Transverse colon (tissue), 4 donors: ENCODE data around the gene CYSRT1. TPM values are rescaled to one million over a fixed set of nuclear protein-coding genes. Genes with fewer than 3 reads are reported as not detected.

Experiments used
- DNase-seq: peaks from one replicate; pipeline ENCODE4 v3.0.0-alpha.2; 2019
- H3K27ac ChIP-seq, 4 donors: fragments of 200-600 bp; sonication (generic); 2 replicates each; pipeline ENCODE4 v1.5.1; 2016 to 2018; ENCODE audit warnings: inconsistent platforms in 4 of 4
- H3K27me3 ChIP-seq: fragments of 200-600 bp; sonication (generic); 2 replicates; pipeline ENCODE4 v1.5.1; 2017; ENCODE audit warnings: inconsistent platforms
- H3K36me3 ChIP-seq, 4 donors: fragments of 200-600 bp; sonication (generic); 2 replicates each; pipeline ENCODE4 v1.5.1; 2017 to 2019; ENCODE audit warnings: inconsistent platforms in 4 of 4
- H3K4me1 ChIP-seq, 4 donors: fragments of 200-600 bp; sonication (generic); 2 replicates each; pipeline ENCODE4 v1.5.1; 2017 to 2020; ENCODE audit warnings: inconsistent platforms in 4 of 4
- H3K4me3 ChIP-seq, 4 donors: fragments of 200-600 bp; sonication (generic); 1 replicate in 1 of 4; 2 replicates in 3 of 4; pipeline versions ENCODE4 v1.5.1 to v1.6.1; 2017 to 2019; ENCODE audit warnings: inconsistent platforms in 4 of 4
- H3K9me3 ChIP-seq, 2 donors: fragments of 200-600 bp; sonication (generic); 2 replicates each; pipeline ENCODE4 v1.5.1; 2017 to 2019; ENCODE audit warnings: inconsistent platforms in 2 of 2
- CTCF ChIP-seq, 5 experiments: fragments of 200-600 bp in 3 of 5; fragments of 450-650 bp in 2 of 5; sonication (generic) in 3 of 5; IDR thresholded peaks; 1 replicate in 2 of 5; 2 replicates in 3 of 5; pipeline ENCODE4 v1.5.1; 2016 to 2017; ENCODE audit warnings: antibody characterized with exemption in 5 of 5, inconsistent platforms in 3 of 5, mild to moderate bottlenecking in 2 of 5, moderate library complexity in 1 of 5
- EP300 ChIP-seq: sonication (generic); formaldehyde crosslinking; IDR thresholded peaks from one replicate; pipeline ENCODE4 v1.6.1; 2017; ENCODE audit warnings: antibody characterized with exemption, low read depth
- POLR2A ChIP-seq: fragments of 450-650 bp; IDR thresholded peaks from one replicate; pipeline ENCODE4 v1.6.1; 2016; ENCODE audit warnings: antibody characterized with exemption, mild to moderate bottlenecking, moderate library complexity
- POLR2AphosphoS5 ChIP-seq, 3 donors: sonication (generic); formaldehyde crosslinking; IDR thresholded peaks; one replicate each; pipeline ENCODE4 v1.6.1; 2016; ENCODE audit warnings: antibody characterized with exemption in 3 of 3
- WGBS, 2 donors: methylation state at CpG; one replicate each; pipeline ENCODE4 v1.1.5; 2018; ENCODE audit warnings: low coverage in 1 of 2; 5-methylcytosine and 5-hydroxymethylcytosine counted together
- in situ Hi-C, 4 donors: fragments of 200-750 bp; cut with MboI; loops; one replicate each; pipeline versions ENCODE4 v1.15.0 to v1.15.1; 2017; ENCODE audit warnings: low sequenced_read_pairs in 3 of 4, low pct_ligation_motif_present in 1 of 4, low pct_unique_long_range_greater_than_20kb in 1 of 4
- intact Hi-C: fragments of 100-400 bp; cut with DNase I; formaldehyde crosslinking; loops from one replicate; pipeline ENCODE4 v1.15.1; 2023; ENCODE audit warnings: low total_unique reads
- total RNA-seq, 4 donors: library from RNA; depleted of rRNA; stranded (reverse); fragments of >200 nt; gene quantifications; one replicate each; pipeline ENCODE4 v1.1.0, GENCODE V29; 2016

The CYSRT1 gene
- total RNA-seq, 4 donors from 2014 or later: not detected

GRCh38 chr9:137212520-137212919 lies 12.5 kb upstream of the CYSRT1 start:
- Histone ChIP-seq H3K4me3 (no peak overlapping the region), H3K27ac (no peak overlapping the region), H3K4me1 (peaks cover 0 to 10% (median 8%) of the 10 kb centered on the region in 4 donors), H3K27me3 (no peaks in the 10 kb centered on the region), H3K9me3 (no peaks in the 10 kb centered on the region), H3K36me3 (no peaks in the 10 kb centered on the region)
- in situ Hi-C loops: loop anchor here in 1 of 4 donors (25.0 kb wide), 1 partner anchor 100 kb away; the partner anchor contains the start of gene DPP7
- WGBS, 2 donors: 75% methylated on average over 21 of the region's 21 CpGs; no CpG with 5 or more reads in 1 of the 2 donors
- no peak for DNase-seq
- intact Hi-C loops: no loop called here
- TF ChIP-seq POLR2AphosphoS5 (IDR thresholded peaks at IDR 0.05): no peak
- no peak for TF ChIP-seq POLR2A
- TF ChIP-seq EP300: no peak
- no peak for TF ChIP-seq CTCF (IDR thresholded peaks at IDR 0.05)

DNA sequence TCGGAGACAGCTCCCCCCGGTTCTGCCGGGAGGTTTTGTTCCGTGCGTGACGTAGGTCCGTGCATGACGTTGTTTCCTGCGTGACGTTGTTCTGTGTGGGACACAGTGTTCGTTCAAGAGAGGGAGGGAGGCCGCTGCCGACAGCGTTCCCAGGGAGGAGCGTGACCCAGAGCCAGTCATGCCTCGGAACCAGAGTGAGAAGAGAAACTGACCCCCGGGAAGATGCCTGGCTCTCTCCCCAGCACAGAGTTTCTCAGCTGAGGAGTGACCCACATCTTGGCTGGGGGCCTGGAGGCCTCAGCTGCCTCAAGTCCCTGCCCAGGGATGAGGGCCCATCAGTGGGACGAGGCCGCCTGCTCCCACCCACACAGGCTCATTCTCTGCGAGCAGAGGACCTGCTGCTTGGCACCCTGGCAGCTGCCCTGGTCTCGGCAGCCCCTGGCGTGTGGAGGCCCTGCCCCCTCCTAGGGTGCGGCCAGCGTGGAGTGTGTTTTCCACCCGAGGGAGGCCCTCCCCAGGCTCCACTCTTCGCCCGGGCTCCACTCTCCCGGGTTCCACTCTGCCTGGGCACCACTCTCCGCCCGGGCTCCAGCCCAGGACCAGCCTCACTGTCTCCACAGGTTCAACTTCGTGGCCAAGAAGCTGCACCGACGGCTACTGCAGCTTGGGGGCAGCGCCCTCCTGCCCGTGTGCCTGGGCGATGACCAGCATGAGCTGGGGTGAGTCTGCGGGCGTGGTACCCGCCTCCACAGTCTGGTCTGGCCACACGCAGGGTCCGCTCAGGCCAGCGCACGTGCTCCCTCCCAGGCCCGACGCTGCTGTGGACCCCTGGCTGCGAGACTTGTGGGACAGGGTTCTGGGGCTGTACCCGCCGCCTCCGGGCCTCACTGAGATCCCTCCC lies 11.6 kb upstream of the CYSRT1 start:
- TF ChIP-seq POLR2AphosphoS5 (IDR thresholded peaks at IDR 0.05): no peak
- peak in 1 of 5 experiments; percentile 10 for TF ChIP-seq CTCF (IDR thresholded peaks at IDR 0.05)
- no peak for TF ChIP-seq EP300
- TF ChIP-seq POLR2A: no peak
- no peak for DNase-seq
- Histone ChIP-seq H3K27me3 (no peaks in the 10 kb centered on the region), H3K9me3 (no peaks in the 10 kb centered on the region), H3K36me3 (no peaks in the 10 kb centered on the region), H3K4me1 (peaks cover 0 to 19% (median 16%) of the 10 kb centered on the region in 4 donors), H3K27ac (no peak overlapping the region), H3K4me3 (no peak overlapping the region)
- 88% methylated on average over 49 of the region's 49 CpGs; no CpG with 5 or more reads in 1 of the 2 donors for WGBS, 2 donors
- in situ Hi-C loops (loop anchor here in 1 of 4 donors (25.0 kb wide), 1 partner anchor 101 kb away; the partner anchor contains the start of gene DPP7), intact Hi-C loops (no loop called here)

DNA sequence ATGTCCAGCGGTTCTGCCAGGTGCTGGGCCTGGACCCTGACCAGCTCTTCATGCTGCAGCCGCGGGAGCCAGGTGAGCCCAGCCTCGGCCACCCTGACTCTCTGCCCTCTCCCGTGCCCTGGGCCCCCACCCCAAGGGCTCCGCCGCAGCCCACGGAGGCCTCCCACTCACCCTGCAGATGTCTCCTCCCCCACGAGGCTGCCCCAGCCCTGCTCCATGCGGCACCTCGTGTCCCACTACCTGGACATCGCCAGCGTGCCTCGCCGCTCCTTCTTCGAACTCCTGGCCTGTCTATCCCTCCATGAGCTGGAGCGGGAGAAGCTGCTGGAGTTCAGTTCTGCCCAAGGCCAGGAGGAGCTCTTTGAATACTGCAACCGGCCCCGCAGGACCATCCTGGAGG lies 10.4 kb upstream of the CYSRT1 start:
- in situ Hi-C loops (loop anchor here in 1 of 4 donors (25.0 kb wide), 1 partner anchor 102 kb away; the partner anchor contains the start of gene DPP7), intact Hi-C loops (no loop called here)
- no peak for DNase-seq
- H3K4me1 ChIP-seq: peaks cover 0 to 25% (median 24%) of the 10 kb centered on the region in 4 donors
- TF ChIP-seq POLR2AphosphoS5 (IDR thresholded peaks at IDR 0.05) (no peak), EP300 (no peak), CTCF (IDR thresholded peaks at IDR 0.05) (no peak), POLR2A (no peak)
- H3K9me3 ChIP-seq: no peaks in the 10 kb centered on the region
- H3K27me3 ChIP-seq: no peaks in the 10 kb centered on the region
- H3K27ac ChIP-seq: no peak overlapping the region
- no peaks in the 10 kb centered on the region for H3K36me3 ChIP-seq
- no peak overlapping the region for H3K4me3 ChIP-seq
- WGBS, 2 donors: 91% methylated on average over 19 of the region's 19 CpGs; no CpG with 5 or more reads in 1 of the 2 donors

DNA sequence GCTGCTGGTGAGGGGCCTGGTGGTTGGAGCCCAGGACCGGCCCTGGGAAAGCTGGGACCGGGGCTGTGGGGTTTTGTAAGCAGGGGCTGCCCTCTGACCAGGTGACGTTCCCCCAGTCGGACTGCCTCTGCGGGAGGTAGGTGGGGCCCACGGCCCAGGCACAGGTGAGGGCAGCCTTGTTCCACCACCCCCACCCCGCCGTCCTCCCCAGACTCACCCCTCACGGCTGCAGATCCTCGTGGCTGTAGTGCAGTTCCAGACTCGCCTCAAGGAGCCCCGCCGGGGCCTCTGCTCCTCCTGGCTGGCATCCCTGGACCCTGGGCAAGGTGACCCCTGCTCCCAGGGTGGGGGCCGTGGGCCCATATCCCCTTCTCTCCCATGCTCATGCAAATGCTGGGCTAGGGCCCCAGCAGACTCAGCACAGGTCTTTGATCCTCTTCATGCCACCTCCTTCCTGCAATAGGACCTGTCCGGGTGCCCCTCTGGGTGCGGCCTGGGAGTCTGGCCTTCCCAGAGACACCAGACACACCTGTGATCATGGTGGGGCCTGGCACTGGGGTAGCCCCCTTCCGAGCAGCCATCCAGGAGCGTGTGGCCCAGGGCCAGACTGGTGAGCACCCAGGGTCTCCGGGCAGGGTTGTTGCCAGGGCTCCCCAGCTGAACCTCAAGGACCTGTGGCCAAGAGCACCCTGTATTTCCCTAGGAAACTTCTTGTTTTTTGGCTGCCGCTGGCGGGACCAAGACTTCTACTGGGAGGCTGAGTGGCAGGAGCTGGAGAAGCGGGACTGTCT lies 9.6 kb upstream of the CYSRT1 start:
- intact Hi-C loops: no loop called here
- Histone ChIP-seq H3K27me3 (no peaks in the 10 kb centered on the region), H3K9me3 (no peaks in the 10 kb centered on the region), H3K36me3 (no peaks in the 10 kb centered on the region), H3K27ac (no peak overlapping the region), H3K4me1 (peaks cover 0 to 25% (median 24%) of the 10 kb centered on the region in 4 donors), H3K4me3 (no peak overlapping the region)
- 90 to 94% methylated on average over 2 to 15 of the region's 22 CpGs for WGBS, 2 donors
- DNase-seq: no peak
- TF ChIP-seq EP300: no peak
- no peak for TF ChIP-seq CTCF (IDR thresholded peaks at IDR 0.05)
- TF ChIP-seq POLR2A: no peak
- TF ChIP-seq POLR2AphosphoS5 (IDR thresholded peaks at IDR 0.05): no peak
- in situ Hi-C loops: loop anchor here in 1 of 4 donors (25.0 kb wide), 1 partner anchor 103 kb away; the partner anchor contains the start of gene DPP7
